ENCODE results near the gene EPDR1.

GRCh38 chr7:37899712-37900247 is 20.7 kb upstream of the EPDR1 start:
- TF ChIP-seq CTCF (IDR thresholded peaks at IDR 0.05) (no peak), POLR2AphosphoS5 (IDR thresholded peaks at IDR 0.05) (no peak), POLR2A (IDR thresholded peaks at IDR 0.05; ENCODE audit: low read depth) (no peak)
